GM18858 (cell line): ENCODE data around the gene GALNT7.

Source experiments
- ATAC-seq: cut with Tn5 transposase; IDR thresholded peaks from one replicate; pipeline ENCODE4 v1.9.1; 2021; ENCODE audit not compliant: unreplicated experiment

The GALNT7 gene

DNA sequence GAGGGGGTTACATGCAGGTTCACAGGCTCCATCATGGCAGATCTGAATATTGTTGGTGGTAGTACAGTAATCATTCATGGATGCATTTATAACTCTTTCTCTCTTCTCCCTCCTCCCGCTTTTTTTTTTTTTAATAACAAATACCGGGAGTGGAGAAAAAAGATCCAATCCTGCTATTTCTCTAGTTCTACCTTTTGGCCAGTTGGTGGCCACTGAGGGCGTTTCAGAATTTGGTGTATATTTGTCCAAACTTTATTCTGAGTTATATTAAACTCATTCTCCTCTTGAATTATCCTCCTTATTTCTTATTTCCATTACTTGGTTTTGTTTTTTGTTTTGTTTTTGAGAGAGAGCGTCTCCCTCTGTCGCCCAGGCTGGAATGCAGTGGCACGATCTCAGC lies 90.7 kb downstream of the GALNT7 start:
- no peak for ATAC-seq

DNA sequence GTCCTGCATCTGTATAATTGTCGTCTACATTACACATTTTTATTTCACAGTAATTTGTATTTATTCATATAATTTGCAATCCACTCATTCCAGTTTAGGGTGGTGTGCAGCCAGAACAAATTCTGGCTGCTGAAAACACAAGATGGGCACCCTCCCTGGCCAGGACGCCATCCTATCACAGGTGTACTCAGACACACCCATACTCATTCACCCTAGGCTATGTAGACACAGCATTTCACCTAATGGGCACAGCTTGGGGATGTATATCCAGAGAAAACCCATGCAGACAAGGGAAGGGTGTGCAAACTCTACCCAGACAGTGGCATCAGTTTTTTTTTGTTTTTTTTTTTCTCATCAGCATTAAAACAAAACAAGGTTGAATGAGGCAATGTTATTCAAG lies 92.4 kb downstream of the GALNT7 start:
- ATAC-seq: no peak

DNA sequence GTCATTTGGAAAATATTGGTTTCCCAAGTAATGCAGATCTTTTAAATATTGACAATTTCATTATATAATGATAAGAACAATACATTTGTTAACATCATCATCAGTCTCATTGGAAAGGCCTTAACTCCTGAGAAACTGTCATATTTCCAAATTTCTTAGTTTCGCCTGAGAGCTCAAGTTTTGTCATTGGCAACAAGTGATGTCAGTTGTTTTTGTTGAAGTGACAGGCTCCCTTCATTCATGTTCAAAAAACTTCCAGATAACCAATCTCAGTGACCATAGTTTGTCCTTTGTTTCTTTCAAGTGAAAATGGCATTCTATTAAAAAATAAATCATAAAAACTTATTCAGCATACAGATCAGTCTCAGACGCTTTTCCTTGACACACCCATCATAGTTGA lies 93.8 kb downstream of the GALNT7 start:
- no peak for ATAC-seq

DNA sequence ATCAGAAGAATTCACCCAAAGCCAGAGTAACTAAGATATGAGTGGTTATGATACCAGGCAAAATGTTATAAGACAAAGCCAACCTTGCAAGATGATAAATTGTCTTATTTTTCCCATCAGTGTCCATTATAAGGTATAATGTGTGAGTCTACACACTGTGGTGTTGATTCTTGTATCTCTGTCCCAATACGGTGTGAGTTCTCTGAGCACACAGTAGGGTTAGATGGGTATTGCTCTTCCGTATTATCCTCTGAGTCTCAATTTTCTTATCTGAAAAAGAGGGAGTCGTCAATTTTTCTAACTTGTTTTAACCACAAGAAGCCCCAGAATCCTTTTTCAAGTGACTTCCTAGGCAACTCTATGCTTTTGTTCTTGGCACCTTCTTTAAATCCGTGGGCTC lies 95.6 kb downstream of the GALNT7 start:
- no peak for ATAC-seq

DNA sequence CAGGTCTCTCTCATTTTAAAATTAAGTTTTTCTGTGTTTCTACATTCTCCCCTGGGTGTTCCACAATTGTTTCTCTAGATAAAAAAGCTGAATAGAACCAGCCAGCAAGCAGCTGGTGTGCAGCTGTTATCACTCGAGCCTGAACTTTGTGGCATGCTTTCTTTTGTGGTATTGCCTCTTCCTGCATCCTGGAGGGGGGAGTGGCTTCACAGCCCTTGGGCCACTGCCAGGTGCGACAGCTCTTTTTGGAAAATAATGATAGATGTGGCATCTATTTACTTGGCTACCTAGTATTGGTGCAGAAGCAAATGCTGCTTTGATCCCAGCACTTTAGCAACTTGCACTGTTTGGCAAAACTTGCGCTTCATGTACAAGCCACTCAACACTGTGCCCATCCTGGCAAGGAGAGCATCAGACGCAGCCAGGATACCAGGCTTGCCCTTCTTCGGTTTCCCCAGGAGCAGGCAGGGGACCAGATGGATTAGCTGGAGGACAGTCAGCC lies 96.1 kb downstream of the GALNT7 start:
- ATAC-seq: peak; percentile 71

DNA sequence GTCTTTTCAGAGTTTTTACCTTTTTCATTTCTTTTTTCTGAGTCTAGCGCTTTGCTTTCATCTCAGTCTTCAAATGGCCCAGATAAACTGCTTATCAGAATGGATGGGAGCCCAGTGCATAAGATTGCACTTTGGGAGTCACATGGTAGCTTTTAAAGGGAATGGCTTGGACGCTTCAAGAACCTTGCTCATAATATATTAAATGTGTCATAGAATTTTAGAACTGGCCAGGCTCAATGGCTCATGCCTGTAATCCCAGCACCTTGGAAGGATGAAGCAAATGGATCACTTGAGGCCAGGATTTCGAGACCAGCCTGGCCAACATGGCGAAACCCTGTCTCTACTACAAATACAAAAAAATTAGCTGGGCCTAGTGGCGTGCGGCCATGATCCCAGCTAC lies 97.1 kb downstream of the GALNT7 start:
- ATAC-seq: no peak

DNA sequence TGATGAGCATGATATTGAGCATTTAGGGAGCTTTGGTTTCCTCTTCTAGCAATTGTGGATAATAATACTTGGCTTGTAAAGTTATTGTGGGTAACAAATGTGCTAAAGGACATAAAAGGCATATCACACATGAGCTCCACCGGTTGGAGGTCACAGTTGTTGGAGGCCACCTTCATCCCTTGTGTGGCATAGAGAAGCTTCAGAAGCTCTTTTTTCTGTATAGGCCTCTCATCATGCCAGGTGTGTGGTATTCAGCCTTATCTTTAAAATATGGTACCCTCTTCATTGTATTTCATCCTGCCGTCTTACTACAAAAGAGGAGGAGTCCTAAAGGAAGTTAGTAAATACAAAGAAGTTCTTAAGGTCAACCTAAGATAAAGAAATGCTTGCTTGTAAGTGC lies 99.1 kb downstream of the GALNT7 start:
- no peak for ATAC-seq

DNA sequence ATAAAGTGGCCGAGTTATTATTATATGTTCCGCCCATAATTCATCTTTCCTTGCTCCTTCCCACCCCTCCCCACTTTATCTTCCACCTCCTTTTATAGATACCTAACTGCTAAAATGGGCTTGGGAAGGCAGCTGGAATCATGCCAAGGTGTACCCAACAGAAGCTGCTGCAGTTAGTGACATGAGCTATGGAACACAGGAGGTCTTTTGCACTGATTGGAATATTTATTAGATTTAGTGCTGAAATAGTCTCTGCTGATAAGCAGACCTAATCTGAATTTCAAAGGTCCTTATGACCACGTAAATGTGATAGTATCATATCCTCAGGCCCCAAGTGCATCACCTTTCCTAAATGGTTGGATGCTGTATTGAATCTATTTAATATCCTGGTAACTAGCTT lies 100.7 kb downstream of the GALNT7 start:
- no peak for ATAC-seq

DNA sequence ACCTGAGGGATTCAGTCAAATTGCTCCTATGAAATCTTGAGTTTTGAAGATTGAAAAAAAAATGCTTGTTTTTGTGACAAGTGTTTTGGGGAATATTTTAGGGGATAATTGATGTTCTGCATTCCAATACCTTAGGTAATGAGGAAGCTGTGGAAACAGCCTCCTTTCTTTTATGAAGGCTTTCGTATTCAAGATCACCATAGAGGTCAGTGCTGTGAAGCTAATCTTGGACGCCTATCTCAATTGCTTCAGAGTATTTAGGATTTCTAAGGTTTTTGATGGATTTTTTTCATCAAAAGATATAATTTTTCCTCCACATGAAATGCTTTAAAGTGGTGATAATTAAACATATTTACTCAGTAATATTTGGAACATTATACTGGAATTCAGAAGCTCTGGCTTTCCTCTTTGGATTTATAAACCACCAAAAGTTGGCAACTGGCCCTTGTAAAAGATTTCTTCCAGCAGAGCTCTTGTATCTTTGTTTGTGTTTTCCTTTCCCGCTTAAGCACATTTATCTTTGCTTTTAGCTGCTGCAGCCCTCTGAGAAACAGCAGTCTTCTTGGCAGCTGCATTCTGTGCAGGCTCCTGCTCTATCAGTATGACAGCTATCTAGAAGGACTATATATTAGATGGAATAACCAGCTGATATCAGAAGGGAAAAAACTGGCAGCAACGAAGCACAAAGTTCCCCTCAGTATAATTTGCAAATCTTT lies 101.9 kb downstream of the GALNT7 start:
- no peak for ATAC-seq

DNA sequence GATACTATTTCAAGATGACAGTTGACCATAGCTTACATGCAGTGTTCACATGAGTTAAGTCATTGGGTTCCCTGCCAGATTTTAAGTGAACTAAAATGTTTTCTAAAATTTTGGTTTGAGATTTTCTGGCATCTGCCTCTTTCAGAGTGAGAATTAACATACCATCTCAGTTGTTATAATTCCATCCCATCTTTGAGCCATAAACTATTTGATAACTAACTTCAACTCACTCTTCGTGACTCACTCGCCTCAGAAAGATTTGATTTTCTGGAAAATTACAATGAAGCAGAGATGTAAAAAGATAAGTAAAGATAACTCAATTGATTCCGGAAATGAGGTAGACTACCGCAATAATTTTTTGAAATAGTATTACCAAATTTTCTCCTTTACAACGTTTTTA lies 103.7 kb downstream of the GALNT7 start:
- no peak for ATAC-seq

DNA sequence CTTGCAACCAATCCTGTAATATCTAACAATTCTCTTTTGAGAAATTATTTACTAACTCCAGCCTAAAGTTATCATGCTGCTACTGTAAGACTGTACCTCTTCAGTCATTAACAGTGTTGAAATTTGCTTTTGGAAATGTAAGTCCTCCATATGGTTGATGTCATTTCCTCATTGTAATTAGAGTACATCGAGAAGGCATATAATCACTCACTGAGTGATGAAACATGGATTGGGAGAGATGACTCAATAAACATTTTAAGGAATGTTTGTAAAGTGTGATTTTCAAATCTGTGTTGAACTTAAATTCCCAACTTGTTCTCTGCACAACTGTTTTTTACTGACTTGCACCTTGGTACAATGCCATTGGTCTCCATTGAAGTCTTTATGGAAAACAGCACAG lies 104.4 kb downstream of the GALNT7 start:
- ATAC-seq: no peak

DNA sequence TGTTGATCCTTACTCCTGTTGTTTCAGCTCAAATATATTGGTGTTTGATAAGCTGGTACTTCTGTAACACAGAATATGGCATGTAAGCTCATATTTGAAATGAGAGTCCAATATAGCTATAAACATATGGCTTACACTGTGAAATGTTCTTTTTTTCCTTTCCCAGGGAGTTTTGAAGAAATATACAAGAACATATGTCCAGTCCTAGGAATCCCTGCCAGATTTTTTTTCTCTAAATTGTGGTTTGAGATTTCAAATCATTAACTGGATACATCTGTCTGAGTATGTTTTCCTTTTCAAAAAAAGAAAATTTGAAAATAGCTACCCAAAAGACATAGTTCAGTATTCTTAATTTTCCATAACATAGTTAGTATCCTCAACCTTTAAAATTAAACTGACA lies 105.3 kb downstream of the GALNT7 start:
- no peak for ATAC-seq

DNA sequence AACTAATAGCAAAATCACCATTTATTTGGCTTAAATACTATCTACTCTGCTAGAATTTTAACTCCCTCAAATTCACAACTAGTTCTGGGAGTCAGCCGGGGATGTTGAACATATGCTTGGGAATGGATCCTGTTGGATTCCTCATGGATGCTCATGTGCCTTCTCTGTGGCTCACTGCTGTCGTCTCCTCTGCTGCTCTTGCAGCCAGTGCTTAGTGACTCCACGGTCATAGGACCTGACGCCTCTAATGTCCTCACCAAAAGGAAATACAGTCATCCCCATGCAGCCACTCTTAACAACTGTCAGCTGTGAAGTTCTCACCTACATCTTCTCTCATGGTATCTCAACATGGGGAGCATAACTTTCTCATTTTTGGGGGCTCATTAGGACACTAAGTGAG lies 106.1 kb downstream of the GALNT7 start:
- ATAC-seq: no peak

DNA sequence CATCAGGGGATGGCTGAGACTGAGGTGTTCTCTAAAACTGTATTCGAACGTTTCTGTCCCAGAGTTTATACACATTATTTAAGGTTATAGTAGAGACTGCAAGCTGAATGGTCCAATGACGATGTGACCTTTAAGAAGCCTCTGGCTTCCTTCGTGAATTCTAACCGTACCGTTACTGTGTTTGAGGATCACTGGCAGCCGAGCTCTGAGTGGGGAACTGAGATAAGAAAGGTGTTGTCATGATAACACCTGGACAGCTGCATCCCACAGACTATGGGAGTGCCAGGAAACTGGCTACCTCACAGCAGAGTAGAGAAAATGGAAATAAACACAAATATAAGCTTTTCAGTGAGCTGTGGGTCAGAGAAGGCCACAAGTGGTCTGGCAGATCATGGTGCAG lies 106.5 kb downstream of the GALNT7 start:
- no peak for ATAC-seq

DNA sequence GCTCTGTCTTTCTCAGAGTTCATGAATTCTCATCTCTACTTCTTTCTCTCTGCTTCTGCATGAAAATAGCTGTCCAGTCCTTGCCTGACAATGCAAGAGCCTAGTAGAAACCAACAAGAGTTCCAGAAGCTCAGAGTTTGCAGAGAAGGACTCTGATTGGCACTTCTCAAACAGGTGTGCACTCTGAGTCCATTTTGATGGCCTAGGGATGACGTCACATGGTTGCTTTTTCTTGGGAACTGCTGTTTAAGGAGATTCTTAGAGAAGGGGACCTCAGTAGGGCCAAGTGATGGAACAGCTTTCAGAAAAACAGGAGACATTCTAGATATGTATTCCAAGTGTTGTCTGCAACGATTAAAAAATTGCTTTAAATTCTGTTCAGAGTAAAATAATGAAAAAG lies 108.7 kb downstream of the GALNT7 start:
- no peak for ATAC-seq

DNA sequence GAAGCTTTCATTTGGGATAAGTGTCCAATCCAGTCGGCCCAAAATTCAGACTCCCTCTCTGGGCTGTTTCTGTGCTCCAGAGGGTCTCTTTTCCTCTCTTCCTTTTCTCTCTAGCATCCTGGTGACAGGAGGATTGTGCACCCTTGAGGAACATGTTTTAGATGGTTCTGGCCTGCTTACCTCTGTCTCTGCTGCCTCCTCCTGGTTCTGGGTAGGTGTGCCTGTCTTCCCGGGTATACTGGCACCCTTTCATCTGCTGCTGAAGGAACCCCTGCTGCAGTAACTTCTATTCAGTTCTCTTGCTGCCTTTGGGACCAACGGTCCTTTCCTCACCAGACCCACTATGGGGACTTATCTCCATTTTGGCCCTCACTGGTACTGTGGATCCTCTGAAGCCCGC lies 112.4 kb downstream of the GALNT7 start:
- ATAC-seq: peak; percentile 24

DNA sequence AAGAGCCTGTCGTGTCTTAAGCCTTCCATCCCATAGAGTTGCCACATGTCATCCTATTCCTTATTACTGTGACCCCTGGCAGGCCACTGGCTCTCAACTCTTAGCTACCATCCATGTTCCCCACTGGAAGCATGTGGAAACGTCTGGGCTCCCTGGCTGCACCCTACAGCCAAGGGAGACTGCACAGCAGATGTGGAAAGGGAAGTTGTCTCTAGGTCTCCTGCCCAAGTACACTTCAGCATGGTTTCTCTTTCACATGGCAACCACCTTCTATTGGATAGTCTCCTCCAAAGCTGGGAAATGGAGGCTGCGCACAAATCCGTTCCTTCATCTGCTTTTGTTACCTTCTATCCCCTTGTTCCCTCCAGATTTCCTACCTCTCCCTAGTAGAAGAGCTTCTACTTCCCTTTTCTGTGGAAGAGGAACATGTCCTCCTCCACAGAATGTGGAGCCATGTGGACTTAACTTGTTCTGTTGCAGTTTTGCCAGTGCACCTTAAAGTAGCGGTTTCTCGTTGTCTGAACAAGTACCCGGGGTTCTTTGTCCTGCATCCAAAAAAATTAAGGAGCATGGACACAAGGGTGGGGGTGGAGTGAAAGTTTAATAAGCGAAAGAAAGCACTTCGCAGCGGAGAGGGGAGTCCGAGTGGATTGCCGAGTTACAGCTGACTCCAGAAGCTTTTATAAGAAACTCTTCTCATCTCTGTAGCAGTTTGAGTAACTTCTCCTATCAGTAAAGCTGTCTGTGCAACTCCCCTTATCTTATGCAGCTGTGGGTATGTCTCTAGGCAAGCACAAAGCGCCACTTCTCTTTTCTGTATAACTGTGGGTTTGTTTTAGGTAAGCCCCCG lies 113.0 kb downstream of the GALNT7 start:
- peak; percentile 48 for ATAC-seq

DNA sequence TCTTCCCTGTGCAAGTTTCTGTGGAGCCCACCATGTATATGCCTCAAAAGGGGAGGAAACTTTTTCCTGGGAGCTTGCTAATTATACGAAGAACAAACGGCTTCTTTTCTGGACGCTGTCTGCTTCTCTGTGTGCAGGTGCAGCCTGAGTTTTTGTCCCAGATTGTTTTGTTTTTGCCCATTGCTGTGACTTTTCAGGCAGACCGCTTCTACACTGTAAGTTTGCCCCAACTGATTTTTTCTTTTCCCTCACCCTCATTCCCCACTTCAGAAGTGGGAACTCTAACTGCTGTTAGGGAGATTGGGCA lies 113.6 kb downstream of the GALNT7 start:
- no peak for ATAC-seq

DNA sequence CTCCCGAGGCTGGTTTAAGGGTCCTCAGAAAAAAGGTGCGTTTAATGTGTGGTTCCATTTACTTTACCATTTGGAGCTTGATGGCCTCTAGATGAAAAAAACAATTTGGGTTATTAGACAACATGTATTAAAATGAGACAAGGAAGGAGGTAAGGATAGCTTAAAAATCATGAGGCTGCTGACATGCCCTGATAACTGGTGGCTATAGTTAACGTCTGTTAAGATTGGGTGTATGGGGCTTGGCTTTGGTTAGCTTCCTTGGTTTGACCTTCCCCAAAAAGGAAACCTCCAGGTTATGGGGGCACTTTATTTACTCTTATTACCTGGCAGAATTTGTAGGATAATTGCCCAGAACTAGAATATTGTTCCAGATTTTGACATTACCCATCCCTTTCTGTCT lies 114.0 kb downstream of the GALNT7 start:
- no peak for ATAC-seq

DNA sequence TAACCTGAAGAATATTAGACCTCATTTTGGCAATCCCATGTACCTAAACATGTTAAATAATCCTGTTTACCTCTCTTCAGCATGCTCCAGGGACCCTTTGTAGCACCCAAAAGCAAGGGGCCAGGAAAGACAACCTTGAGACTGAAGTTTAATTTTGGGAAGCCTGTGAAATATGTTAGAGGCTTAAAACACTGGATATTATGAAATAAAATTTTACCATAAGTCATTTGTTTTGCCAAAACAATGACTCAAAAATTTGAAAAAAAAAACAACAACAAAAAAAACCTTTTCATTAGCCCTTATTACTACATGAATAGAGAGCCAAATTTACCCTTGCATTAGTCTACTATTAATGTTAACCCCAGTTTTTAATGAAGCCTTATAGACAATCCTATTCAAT lies 115.9 kb downstream of the GALNT7 start:
- no peak for ATAC-seq

DNA sequence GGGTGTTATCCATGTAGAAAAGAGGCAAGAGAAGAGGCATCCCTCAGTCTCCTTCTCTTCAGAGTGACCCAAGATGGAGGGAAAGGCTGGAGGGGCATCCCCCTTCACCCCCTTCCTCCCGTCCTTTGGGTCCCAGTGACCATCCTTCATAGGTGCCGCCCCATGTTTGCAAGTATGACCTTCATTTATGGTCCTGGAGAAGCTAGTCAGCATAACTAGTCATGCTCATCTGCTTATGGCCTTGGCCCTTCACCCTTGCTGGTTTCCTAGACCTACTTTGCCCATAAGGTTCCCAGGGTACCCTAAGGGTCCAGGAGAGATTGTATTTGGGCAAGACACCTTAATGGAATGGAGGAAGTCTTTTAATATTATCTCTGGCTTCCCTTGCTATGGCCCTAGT lies 118.9 kb downstream of the GALNT7 start:
- no peak for ATAC-seq

DNA sequence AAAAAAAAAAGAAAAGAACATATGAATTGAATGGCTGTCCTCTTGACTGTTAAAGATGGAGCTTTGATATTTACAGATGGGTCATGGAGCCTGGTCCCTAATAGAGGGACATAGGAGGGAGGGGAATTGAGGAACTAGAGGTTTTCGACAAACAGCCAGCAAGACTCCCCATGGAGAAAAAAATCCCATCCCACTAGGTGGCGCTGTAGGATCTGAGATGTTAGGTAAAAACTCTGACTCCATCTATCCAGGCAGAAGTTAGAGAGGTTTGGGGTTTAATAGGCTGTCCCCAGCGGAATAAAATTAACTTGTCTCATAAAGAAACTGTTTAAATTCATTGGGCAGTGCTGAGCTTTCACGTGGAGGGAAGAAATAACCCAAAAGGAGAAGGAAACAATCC lies 119.7 kb downstream of the GALNT7 start:
- ATAC-seq: peak; percentile 44
